Posterior cingulate gyrus (tissue), 11 donors: ENCODE measurements around the gene DEK.
"Not testable (repeated sequence)": the region's sequence is repeated elsewhere in the genome, so short reads cannot be mapped to it uniquely, and the experiment has no call there.

Experiments
- DNase-seq, 10 donors: peaks; one replicate each; pipeline versions ENCODE4 v3.0.0 to v3.0.0-alpha.2; 2020 to 2021; ENCODE audit warnings: mixed read lengths in 3 of 10
- intact Hi-C: fragments of 100-400 bp; cut with DNase I; formaldehyde crosslinking; loops from one replicate; pipeline ENCODE4 v1.15.1; 2023

Gene DEK, protein sequence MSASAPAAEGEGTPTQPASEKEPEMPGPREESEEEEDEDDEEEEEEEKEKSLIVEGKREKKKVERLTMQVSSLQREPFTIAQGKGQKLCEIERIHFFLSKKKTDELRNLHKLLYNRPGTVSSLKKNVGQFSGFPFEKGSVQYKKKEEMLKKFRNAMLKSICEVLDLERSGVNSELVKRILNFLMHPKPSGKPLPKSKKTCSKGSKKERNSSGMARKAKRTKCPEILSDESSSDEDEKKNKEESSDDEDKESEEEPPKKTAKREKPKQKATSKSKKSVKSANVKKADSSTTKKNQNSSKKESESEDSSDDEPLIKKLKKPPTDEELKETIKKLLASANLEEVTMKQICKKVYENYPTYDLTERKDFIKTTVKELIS

GRCh38 chr6:18264219-18264922 is at the start of gene DEK:
DEK (minus strand) TSS chr6:18264530; CDS start chr6:18263987, 543 bp downstream.
- intact Hi-C loops, result loop anchor here (1.0 to 5.0 kb wide), 3 partner anchors 109 to 277 kb away; partner anchors contain the start of genes KDM1B, KIF13A and TPMT
- peak; percentile 78 to 97 (median 84) for DNase-seq

DNA sequence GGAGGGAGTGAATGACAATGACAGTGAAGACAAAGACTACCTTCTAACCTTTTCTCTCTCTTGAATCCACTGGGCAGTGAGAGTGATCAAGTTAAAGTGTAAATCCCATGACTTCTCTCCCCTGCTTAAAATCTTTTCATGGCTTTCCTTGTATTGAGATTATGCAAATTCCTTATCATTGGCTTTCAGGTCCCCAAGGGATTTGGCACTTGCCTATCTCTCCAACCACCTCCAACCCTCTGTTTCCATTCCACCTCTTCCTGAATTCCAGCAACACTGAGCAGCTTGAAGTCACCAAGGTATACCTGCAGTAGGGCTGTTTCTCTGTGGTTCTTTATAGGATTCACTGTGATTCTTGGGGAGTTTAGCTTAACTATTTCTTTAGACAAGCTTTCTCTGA is 48.0 kb upstream of the DEK start:
- DNase-seq, result no peak
- intact Hi-C loops, result no loop called here

- DNase-seq, intact Hi-C loops: not testable (repeated sequence)
Measured at GRCh38 chr6:18310010-18310409, 45.7 kb upstream of the DEK start.

- DNase-seq, result no peak
- intact Hi-C loops, result no loop called here
Measured at GRCh38 chr6:18309046-18309445, 44.7 kb upstream of the DEK start.

- intact Hi-C loops, result no loop called here
- no peak for DNase-seq
Measured at GRCh38 chr6:18308070-18308735, 43.9 kb upstream of the DEK start.

DNA sequence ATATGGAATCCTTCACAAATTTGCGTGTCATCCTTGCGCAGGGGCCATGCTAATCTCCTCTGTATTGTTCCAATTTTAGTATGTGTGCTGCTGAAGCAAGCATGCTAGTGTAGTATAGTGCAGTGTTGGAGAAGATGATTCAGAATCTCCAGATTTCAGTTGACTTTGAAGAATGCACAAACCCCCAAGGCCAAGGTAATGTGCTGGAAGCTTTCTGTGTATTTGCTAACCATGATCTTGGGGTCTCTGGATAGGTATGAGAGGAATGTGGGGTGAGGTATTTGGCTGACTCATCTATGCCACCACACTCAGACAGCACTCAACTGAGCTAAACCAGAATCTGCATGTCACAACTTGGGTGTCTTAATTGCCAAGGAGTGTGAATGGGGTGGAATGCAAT is 42.6 kb upstream of the DEK start:
- no peak for DNase-seq
- intact Hi-C loops, result no loop called here

DNA sequence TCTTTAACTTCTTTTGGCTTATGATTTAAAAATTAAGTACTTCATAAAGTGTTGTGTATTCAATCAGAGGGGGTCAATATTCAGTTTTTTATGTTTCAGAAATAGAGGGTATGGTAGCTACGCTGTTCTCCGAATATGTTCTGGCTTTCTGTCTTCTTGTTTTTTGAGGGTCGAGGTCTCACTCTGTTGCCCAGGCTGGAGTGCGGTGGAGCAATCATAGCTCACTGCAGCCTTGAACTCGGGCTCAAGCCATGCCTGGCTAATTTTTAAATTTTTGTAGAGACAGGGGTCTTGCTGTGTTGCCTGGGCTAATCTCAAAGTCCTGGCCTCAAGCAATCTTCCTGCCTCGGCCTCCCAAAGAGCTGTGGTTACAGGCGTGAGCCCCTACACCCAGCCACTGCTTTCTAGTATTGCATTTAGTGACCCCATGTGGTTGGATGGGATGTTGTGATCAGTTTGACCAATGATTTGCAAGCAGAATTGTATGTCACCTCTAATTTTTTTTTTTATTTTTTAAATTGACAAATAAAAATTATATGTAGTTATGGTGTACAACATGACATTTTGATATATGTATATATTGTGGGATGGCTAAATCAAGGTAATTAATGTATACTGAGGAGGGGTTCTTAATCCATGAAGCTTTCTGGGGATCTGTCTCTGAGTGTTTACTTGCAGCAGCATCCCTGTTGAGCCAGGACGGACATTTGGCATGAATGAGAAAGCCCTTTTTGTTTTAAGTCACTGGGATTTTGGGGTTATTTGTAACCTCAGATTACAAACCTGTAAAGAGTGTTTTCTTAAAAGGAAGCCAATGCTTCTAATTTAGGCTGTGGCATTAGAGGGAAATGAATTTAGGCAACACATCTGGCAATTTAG is 38.5 kb upstream of the DEK start:
- no peak for DNase-seq
- intact Hi-C loops, result no loop called here

DNA sequence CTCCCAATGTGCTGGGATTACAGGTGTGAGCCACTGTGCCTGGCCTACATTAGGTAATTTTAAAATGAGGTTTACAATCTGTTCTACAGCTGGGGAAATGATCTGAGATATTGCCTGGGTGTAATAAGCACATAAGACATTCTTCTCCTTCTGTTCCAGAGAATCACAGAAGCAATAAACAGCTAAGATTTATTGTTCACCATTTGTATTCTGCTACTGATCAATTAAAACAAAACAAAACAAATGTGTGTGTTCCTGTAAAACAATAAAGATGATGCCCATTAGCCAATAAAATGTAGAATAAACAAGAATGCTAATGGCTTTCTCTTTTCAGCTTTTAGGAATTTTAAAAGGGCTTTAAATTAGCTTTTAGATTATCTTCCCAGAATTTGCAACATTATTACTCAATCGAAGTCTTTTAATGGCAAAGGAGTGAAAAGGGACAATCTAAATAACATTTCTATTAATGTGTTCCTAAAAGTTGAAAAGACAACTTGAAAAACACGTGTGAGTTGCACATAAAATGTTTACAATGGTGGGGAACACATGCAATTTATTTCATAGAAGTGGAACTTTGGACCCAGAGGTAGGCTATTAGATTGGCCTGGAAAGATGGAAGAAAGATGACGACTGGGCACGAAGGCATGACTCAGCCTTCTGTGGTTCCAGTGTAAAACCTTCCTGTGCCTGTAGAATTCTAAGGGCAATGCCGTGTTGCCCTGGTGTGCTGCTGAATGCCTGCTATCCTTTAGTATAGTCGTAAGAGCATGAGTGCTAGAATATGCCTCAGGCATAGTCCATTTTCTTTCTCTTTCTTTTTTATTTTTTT is 29.0 kb upstream of the DEK start:
- intact Hi-C loops, result no loop called here
- DNase-seq, result no peak

DNA sequence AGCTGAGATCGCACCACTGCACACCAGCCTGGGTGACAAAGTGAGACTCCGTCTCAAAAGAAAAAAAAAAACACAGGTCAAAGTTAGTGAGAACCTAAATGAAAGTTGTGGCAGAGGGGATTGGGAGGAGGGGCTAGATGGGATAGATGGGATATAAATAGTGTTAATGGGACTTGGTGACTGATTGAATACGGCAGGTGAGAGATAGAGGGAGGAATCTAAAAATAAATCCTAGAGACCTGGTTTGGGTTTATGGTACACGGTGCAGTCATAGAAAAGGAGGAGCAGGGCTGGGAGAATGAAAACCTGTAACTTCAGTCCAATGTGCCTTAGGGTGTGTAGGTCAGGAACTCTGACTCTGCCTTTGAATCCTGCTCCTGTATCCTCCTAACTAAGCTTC is 25.0 kb upstream of the DEK start:
- no peak for DNase-seq
- intact Hi-C loops, result no loop called here

DNA sequence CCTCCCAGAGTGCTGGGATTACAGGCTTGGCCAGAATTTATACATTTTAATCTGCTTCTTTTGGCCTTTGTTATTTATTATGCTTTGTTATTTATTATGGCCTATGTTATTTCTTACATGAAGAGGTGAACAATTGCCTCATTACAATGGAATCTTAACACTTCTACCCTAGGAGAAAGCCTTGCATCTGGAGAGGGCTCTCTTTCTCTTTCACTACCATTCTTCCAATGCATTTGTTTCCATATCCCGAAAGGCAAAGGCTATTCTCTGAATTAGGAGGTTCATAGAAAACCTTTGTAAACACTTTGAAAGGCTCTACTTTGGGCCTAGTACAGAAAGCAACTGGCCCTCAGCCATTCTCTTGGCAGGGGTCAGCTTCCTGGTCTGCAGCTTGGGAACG is 19.9 kb upstream of the DEK start:
- DNase-seq, result no peak
- intact Hi-C loops, result no loop called here

- intact Hi-C loops, result no loop called here
- no peak for DNase-seq
Measured at GRCh38 chr6:18281564-18281963, 17.2 kb upstream of the DEK start.

- DNase-seq, result no peak
- intact Hi-C loops, result no loop called here
Measured at GRCh38 chr6:18280084-18280483, 15.8 kb upstream of the DEK start.

- intact Hi-C loops, result no loop called here
- DNase-seq, result no peak
Measured at GRCh38 chr6:18279422-18279821, 15.1 kb upstream of the DEK start.

GRCh38 chr6:18277237-18278006 is 13.1 kb upstream of the DEK start:
- no peak for DNase-seq
- intact Hi-C loops, result no loop called here

- DNase-seq, result no peak
- intact Hi-C loops, result no loop called here
Measured at GRCh38 chr6:18276610-18277236, 12.4 kb upstream of the DEK start.

GRCh38 chr6:18270216-18270615 is 5.9 kb upstream of the DEK start:
- intact Hi-C loops, result no loop called here
- no peak for DNase-seq

GRCh38 chr6:18269717-18270116 is 5.4 kb upstream of the DEK start:
- intact Hi-C loops, result no loop called here
- DNase-seq, result no peak

DNA sequence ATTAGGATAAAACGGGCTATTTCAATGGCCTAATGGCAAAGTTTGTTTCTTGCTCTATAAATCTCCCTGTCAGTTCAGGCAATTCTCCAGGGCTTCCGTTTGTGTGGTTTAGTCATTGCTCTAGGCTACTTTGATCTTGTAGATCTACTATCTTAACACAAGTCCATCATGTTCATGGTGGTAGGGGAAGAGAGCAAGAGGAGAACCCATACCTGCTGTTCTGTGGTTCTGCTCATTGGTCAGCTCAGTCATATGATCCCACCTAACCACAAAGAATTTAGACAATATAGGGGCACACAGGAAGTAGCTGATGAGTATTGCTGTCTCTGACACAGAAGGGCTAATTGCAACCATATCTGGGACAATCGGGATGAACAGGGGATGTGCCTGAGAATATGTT is 4.9 kb upstream of the DEK start:
- intact Hi-C loops, result no loop called here

More for the DNA sequence above, 4.9 kb upstream of the DEK start:
- DNase-seq, result no peak
